Calu3 (cell line): ENCODE data around the gene LCLAT1. TPM values are rescaled to one million over a fixed set of nuclear protein-coding genes. Genes with fewer than 3 reads are reported as not detected.

Experiments
- BruUV-seq: library from RNA; stranded (reverse); fragments of 400-500 nt; replicated peaks from 2 replicates; lab custom pipeline; 2021; lab: Mats Ljungman, UMichigan
- CTCF ChIA-PET: fragments of 300-600 bp; sonication (Branson Sonifier 250); formaldehyde crosslinking; loops from one replicate; lab custom pipeline; 2022; ENCODE audit warnings: antibody characterized with exemption; lab: Charles Lee
- DNase-seq: peaks from one replicate; pipeline ENCODE4 v3.0.0; 2022
- H3K27ac Mint-ChIP-seq: one replicate; pipeline ENCODE4 v1.8.0; 2022; ENCODE audit warnings: mixed read lengths; ENCODE audit not compliant: unreplicated experiment
- H3K27me3 Mint-ChIP-seq: one replicate; pipeline ENCODE4 v1.8.0; 2022; ENCODE audit warnings: mixed read lengths; ENCODE audit not compliant: unreplicated experiment
- H3K36me3 Mint-ChIP-seq: one replicate; pipeline ENCODE4 v1.8.0; 2022; ENCODE audit warnings: mild to moderate bottlenecking, moderate library complexity, mixed read lengths; ENCODE audit not compliant: insufficient read depth, unreplicated experiment
- H3K4me1 Mint-ChIP-seq: one replicate; pipeline ENCODE4 v1.8.0; 2022; ENCODE audit warnings: mild to moderate bottlenecking, low read depth, mixed read lengths; ENCODE audit not compliant: unreplicated experiment
- H3K4me3 Mint-ChIP-seq: one replicate; pipeline ENCODE4 v1.8.0; 2022; ENCODE audit warnings: mild to moderate bottlenecking, low read depth, moderate library complexity, mixed read lengths; ENCODE audit not compliant: unreplicated experiment
- H3K9me3 Mint-ChIP-seq: one replicate; pipeline ENCODE4 v1.8.0; 2022; ENCODE audit warnings: low read depth, mixed read lengths; ENCODE audit not compliant: unreplicated experiment
- CTCF ChIP-seq: fragments of 200-600 bp; IDR thresholded peaks from one replicate; pipeline ENCODE4 v1.8.0; 2022; ENCODE audit warnings: antibody characterized with exemption; ENCODE audit not compliant: unreplicated experiment
- intact Hi-C: fragments of 100-400 bp; cut with micrococcal nuclease; formaldehyde crosslinking; loops from one replicate; pipeline ENCODE4 v1.10.0; 2022; ENCODE audit not compliant: unreplicated experiment
- total RNA-seq: library from RNA; stranded (reverse); gene quantifications from 2 replicates; pipeline ENCODE4 v1.2.3, GENCODE V29; 2022

Gene LCLAT1
- total RNA-seq, 1 experiment from 2014 or later, result 47.6 TPM

GRCh38 chr2:30679426-30680088, 232.5 kb downstream of the LCLAT1 start:
- H3K9me3 Mint-ChIP-seq, result no peaks in the 10 kb centered on the region
- H3K4me1 Mint-ChIP-seq, result no peaks in the 10 kb centered on the region
- BruUV-seq, result no TSS peak
- no peak overlapping the region for H3K4me3 Mint-ChIP-seq
- no peaks in the 10 kb centered on the region for H3K36me3 Mint-ChIP-seq
- DNase-seq, result no peak
- intact Hi-C loops, result no loop called here
- H3K27me3 Mint-ChIP-seq, result peaks cover 76% of the 10 kb centered on the region
- no peak overlapping the region for H3K27ac Mint-ChIP-seq
- CTCF ChIA-PET, result no interaction called here
- no peak for TF ChIP-seq CTCF

GRCh38 chr2:30680121-30680520, 233.1 kb downstream of the LCLAT1 start:
- no peaks in the 10 kb centered on the region for H3K36me3 Mint-ChIP-seq
- no peak overlapping the region for H3K27ac Mint-ChIP-seq
- BruUV-seq, result no TSS peak
- no peaks in the 10 kb centered on the region for H3K9me3 Mint-ChIP-seq
- no peak overlapping the region for H3K4me3 Mint-ChIP-seq
- peaks cover 76% of the 10 kb centered on the region for H3K27me3 Mint-ChIP-seq
- intact Hi-C loops, result no loop called here
- TF ChIP-seq CTCF, result no peak
- no peak for DNase-seq
- CTCF ChIA-PET, result interaction anchor here (0.6 kb wide), 1 partner anchor 86 kb away, joined by 4 read pairs; no protein-coding TSS in a partner anchor
- no peaks in the 10 kb centered on the region for H3K4me1 Mint-ChIP-seq

DNA sequence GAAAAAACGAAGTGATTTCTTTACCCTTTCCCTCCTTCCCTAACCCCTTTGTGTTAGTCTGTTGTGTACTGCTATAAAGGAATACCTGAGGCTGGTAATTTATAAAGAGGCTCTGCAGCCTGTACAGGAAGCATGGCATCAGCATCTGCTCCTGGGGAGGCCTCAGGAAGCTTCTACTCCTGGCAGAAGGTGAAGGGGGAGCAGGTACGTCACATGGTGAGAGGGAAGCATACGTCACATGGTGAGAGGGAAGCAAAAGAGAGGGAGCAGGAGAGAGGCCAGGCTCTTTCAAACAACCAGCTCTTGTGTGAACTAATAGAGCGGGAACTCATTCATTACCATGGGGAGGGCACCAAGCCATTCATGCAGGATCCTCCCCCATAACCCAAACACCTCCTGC, 234.0 kb downstream of the LCLAT1 start:
- H3K9me3 Mint-ChIP-seq, result no peaks in the 10 kb centered on the region
- no peak for TF ChIP-seq CTCF
- no peak overlapping the region for H3K27ac Mint-ChIP-seq
- H3K4me3 Mint-ChIP-seq, result no peak overlapping the region
- intact Hi-C loops, result no loop called here
- no peaks in the 10 kb centered on the region for H3K36me3 Mint-ChIP-seq
- no TSS peak for BruUV-seq
- CTCF ChIA-PET, result no interaction called here
- no peak for DNase-seq
- H3K27me3 Mint-ChIP-seq, result peaks cover 83% of the 10 kb centered on the region
- H3K4me1 Mint-ChIP-seq, result no peaks in the 10 kb centered on the region

GRCh38 chr2:30683236-30683956, 236.3 kb downstream of the LCLAT1 start:
- no peak for TF ChIP-seq CTCF
- Mint-ChIP-seq H3K27ac (no peak overlapping the region), H3K27me3 (peaks cover 74% of the 10 kb centered on the region), H3K4me3 (no peak overlapping the region), H3K4me1 (no peaks in the 10 kb centered on the region), H3K36me3 (no peaks in the 10 kb centered on the region), H3K9me3 (no peaks in the 10 kb centered on the region)
- intact Hi-C loops, result no loop called here
- DNase-seq, result no peak
- BruUV-seq, result no TSS peak
- CTCF ChIA-PET, result no interaction called here
